Measurements from ENCODE around the gene CLASP1.
"Not testable (repeated sequence)": the region's sequence is repeated elsewhere in the genome, so short reads cannot be mapped to it uniquely, and the experiment has no call there.

Gene CLASP1

DNA sequence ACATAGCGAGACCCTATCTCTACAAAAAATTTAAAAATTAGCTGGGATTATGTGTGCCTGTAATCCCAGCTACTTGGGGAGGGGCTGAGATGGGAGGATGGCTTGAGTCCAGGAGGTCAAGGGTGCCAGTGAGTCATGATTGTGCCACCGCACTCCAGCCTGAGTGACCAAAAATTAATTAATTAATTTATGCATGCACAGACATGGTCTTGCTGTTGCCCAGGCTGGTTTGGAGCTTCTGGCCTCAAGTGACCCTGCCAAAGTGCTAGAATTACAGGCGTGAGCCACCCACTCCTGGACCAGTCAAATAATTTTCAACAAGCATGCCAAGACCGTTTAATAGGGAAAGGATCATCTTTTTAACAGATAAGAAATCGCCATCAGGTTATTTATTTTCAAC is 306.5 kb downstream of the CLASP1 start:
- DNase-seq: no peak

DNA sequence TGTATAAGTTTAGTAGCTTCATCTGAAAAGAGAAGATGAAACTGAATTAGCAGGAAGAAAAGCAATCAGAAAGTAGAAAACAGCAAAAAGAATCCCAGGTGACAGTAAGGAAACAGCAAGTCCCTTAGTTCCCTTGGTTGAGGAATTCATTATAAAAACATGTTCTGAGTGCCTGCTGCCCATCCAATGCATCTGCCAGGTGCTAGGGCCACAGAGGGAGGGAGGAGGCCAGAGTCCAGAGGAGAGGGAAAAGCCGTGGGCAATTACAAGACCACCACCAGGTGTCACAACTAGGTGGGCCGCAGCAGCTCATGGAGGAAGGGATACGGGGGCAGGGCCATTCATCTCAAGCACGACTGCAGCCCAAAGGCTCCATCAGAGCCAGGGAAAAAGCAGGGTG is 308.3 kb downstream of the CLASP1 start:
- no peak for DNase-seq

DNA sequence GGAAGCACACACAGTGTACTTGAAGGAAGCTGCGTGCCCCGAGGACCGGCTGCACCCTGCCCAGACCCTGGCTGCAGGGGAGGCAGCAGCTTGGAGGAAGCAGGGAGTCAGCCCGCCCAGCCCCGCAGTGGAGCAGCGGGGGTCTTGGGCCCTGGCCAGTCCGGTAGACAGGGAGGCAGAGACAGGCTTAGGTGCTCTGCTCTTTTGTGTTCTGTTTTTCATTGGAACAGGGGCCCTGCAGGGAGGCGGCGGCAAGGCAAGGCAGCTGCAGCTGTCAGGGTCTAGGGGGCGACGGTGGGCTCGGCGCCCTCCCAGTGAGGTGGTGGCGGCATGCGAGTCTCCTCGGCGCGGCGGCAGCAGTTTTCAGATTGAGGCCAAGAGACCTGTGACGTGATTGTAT is 311.0 kb downstream of the CLASP1 start:
- DNase-seq: no peak

DNA sequence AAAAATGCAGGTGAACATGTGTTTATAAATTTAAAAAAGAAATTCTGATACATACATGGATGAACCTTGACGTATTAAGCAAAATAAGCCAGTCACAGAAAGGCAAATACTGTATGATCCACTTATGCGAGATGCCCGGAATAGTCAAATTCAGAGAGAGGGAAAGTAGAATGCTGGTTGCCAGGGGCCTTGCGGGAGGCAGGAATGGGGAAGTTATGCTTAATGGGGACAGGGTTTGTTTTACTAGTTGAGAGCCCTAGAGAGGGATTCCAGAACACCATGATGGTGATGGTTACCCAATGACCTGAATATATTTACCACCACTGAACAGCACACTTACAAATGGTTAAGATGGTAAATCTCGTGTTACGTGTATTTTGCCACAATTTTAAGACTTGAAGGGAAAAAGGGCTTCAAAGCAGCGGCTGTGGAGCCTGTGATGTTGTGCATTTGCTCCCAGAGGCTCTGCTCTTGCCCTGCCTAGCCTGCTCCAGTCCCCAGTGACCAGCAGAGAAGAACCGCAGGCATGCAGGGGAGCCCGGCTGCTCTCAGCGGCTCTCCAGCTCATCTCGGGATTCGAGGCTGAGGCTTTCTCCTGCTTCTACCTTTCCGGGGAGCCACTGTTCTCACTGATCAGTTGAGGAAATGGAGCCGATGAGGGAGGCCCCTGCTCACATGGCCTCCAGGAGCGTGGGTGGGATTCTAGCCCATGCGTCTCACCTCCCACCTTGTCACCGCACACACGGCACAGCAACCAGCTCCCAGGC is 312.6 kb downstream of the CLASP1 start:
- DNase-seq: no peak

DNA sequence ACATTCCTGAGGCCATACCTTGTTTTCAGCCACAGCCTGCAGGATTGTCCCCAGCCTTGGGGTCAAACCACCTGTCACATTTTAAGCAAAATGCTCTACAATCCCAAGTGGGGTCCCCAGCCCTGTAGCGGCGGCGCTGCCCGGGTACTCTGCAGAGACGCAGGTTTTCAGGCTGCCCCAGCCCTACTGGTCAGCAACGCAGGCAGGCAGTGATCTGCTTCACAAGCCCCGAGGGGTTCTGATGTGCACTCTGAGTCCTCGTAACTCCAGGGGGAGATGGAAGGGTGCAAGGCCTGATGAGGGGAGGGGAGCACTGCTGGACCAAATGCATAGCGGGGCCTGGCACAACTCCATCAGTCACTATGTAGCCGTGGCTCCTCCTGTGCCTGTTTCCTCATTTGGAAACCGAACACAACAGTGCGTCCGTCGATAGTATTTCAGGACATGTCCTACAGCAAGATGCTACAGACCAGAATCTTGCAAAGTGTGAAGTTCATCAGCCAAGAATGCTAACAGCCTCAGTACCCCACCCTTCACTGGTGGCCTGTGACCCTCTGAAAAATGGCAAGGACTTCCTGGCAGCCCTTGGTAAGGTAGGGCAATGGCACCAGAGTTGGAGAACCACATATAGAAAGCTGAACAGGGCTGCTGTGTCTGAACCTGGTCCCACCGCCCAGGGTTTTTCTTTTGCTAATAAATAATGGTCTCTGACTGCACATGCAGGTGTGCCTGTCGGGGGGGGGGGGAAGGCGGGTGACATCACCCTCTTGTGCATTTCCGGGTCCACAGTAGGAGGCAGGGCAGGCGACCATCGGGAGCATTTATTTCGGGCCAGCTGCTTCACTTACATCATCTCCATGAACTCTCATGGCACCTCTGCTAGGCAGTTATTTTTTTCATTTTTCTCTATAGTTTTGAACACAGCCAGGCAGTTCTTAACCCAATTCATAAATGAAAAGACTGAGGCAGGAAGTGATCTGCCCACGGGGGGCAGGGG is 313.7 kb downstream of the CLASP1 start:
- DNase-seq: no peak

DNA sequence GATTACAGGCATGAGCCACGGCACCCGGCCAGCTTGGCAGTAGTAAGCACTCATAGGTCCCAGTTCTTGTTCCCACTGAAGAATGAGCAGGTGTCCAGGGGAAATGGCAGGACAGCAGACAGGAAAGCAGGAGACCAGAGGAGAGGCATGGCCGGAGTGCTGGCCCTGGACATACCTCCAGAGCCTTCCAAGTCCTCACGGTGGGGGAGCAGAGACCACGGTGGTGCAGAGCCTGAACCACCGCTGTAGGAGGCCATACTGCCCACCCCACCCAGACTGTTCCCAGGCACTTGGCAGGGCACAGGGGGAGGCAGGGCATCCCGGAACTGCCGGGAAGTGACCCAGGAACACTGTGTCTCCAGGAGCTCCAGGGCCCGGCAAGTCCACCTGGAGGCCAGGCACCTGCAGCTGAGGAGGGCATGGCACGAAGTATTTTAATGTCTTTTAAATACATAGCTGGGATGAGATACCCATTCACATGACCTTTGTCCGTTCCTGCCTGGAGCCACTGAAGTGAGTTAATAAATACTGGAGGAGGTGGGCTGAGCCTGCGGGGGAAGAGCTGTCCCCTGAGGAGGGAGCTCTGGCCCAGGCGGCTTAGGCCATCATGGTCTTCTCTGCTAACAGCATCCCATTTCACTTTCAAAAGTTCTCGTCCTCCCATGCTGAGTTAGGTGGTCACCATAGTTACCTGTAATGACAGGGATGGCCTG is 314.5 kb downstream of the CLASP1 start:
- no peak for DNase-seq

DNA sequence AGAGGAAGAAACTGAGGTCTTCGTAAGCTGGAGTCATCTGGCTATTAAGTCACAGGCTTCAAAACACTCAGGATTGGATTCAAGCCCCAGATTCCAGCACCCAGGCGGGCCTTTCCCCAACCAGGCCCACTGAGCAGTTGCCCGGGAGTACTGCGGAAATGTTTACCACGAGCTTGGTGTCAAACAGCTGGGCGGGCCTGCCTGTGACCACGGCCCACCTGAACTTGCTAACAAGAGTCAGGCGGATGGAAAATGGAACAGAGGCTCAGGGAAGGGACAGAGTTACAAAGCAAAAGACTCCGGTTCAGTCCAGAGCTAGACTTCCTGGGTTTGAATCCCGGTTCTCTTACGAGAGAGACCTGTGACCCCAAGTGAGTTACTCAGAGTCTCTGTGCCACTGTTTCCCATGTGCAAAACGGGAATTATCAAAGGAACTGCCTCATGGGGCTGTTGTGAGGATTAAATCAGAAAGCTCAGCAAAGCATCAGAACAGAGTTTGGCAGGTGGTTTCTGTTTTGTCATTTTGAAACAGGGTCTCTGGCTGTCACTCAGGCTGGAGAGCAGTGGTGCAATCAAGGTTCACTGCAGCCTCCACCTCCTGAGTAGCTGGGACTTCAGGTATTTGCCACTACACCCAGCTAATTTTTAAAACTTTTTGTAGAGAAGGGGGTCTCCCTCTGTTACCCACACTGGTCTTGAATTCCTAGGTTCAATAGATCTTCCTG is 315.3 kb downstream of the CLASP1 start:
- DNase-seq: no peak

DNA sequence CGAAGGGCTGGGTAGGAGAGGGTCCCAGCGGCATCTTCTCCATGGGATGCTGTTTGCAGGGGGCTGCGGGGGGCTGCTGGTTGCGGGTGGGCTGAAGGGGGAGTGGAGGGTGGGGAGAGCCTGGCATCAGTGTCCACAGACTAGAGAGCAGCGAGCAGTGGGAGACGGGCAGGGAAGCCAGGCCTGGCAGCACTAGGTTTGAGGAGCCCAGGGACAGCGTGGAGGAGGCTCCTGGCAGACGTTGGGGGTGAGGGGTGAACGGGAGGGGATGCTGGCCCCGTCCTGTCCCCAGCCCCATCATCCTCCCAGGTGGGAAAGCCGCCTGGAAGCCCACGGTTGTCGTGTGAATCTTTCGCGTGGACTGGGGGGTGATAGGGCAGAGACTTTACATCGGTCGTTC is 316.0 kb downstream of the CLASP1 start:
- no peak for DNase-seq

DNA sequence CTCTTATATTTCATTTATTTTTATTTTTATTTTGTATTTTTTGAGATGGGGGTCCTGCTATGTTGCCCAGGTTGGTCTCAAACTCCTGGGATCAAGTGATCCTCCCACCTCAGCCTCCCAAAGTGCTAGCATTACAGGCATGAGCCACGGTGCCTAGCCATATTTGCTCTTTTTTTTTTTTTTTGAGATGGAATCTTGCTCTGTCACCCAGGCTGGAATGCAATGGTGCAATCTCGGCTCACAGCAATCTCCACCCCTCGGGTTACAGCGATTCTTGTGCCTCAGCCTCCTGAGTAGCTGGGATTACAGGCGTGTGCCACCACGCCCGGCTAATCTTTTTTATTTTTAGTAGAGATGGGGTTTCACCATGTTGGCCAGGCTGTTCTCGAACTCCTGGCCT is 317.9 kb downstream of the CLASP1 start:
- not testable (repeated sequence) for DNase-seq

DNA sequence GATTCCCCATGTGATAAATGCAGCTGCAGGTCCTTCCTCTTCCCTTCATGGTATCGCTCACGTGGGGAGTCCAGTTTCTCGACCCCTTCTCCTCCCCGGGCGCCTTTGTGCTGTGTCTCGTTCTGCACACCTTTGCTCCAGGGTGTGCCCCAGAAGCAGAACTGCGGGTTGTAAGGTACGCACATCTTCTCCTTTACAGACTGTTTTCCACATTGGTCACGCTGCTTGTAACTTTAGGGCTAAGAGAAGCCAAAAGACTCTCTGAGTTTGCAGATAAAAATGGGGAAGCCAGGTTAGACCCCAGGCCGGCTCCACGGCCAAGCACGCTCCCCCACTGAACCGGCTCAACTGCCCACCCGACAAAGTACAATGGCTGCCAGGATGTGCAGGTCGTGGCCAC is 318.3 kb downstream of the CLASP1 start:
- DNase-seq: no peak

DNA sequence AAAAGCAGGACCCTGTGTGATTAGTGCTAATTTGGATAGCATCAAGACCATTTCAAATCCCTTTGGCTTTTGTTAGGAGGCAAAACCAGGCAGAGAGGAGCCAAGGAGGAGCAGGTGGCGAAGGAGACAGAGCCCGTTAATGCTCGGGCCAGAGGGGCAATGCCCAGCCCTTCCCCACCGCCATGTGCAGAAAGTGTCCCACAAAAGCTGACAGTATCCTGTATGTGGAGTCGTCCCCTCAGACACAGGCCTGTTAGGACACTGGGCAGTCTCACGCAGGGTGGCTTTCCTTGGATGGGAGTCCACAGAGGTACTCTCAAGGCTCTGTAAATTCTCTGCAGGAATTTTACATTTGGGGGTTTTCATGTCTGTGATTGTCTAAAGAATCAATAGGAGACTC is 319.5 kb downstream of the CLASP1 start:
- DNase-seq: no peak

DNA sequence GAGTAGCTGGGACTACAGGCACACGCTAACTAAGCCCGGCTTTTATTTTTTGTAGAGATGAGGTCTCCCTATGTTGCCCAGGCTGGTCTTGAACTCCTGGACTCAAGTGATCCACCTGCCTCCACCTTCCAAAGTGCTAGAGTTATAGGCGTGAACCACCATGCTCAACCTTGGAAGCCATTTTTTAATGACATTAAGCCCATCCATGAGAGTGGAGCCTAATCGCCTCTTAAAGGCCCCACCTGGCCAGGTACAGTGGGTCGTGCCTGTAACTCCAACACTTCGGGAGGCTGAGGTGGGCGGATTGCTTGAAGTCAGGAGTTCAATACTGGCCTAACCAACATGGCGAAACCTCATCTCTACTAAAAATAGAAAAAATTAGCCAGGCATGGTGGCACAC is 322.6 kb downstream of the CLASP1 start:
- no peak for DNase-seq

DNA sequence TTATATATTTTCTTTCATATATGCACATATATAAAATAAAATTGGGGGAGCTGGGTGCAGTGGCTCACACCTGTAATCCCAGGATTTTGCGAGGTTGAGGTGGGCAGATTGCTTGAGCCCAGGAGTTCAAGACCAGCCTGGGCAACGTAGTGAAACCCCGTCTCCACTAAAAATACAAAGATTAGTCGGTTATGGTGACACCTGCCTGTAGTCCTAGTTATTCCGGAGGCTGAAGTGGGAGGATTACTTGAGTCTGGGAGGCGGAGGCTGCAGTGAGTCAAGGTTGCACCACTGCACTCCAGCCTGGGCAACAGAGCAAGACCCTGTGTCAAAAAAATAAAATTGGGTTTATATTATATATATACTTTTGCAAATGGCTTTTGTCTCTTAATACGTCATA is 324.7 kb downstream of the CLASP1 start:
- DNase-seq: no peak

DNA sequence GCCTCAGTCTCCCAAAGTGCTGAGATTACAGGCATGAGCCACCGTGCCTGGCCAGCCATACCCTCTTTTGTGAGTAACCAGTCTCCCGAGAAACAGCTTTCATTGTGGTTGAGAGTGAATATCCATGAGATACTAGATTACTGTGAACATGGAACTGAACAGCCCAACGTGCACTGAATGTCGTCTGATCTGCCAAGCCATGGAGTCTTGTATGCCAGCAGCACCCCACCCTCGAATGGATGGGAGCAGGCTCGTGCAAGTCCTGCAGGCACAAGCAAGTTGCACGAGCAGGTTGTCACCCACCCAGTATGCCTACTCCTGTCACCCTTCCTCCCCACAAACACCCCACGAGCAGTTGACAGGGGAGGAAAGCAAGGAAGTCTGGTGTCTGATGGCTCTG is 327.8 kb downstream of the CLASP1 start:
- DNase-seq: no peak

DNA sequence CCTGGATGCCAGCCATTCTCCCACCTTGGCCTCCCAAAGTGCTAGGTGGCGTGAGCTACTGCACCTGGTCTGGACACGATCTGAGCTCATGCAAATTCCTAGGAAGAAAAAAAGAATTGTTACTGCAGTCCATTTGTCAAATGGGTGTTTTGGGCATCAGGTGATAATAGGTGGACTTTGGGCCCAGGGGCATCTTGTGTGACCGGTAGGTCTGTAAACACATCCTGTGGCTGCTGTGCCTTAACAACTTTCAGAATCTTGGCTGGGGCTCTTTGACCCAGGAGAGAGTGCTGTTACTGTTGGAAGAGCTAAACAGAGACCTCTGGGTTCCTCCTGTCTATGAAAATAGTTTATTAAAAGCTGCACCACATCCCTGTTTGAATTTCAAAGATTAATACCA is 329.3 kb downstream of the CLASP1 start:
- DNase-seq: no peak

DNA sequence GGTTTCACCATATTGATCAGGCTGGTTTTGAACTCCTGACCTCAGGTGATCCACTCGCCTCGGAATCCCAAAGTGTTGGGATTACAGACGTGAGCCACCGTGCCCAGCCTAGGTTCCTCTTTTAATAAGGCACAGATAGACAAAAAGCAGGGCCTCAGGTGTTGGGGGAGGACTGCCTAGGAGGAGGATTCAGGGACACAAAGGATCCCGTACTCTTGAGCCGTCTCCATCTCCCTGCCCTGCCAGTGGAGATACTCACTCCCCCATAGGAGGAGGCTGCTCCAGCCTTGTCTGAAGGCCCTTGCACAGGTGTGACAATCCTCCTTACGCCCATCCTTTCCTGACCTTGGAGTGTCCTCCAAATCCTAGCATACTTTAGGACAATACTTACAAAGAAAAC is 332.3 kb downstream of the CLASP1 start:
- no peak for DNase-seq

DNA sequence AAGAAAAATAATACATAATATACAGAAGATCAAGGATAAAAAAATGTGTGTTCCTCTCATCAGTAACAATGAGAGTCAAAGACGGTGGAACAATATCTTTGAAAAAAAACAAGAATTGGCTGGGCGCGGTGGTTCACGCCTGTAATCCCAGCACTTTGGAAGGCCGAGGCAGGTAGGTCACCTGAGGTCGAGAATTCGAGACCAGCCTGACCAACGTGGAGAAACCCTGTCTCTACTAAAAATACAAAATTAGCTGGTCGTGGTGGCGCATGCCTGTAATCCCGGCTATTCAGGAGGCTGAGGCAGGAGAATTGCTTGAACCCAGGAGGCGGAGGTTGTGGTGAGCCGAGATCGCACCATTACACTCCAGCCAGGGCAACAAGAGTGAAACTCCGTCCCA is 335.6 kb downstream of the CLASP1 start:
- DNase-seq: not testable (repeated sequence)

DNA sequence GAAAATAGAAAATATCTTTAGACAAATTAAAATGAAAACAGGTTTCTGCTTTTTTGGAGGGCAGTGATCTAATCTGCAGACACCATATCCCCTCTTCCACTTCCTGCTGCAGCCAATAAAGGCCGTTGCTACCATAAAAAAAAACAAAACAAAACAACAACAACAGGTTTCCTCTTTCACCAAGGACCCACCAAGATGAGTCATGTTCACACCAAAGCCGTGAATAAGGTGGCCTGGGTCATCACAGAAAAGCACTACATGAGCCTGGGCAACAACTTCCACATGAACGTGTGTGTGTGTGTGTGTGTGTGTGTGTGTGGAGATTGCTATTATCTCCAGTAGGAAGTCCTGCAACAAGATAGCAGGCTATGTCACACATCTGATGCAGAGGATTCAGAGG is 339.5 kb downstream of the CLASP1 start:
- no peak for DNase-seq

DNA sequence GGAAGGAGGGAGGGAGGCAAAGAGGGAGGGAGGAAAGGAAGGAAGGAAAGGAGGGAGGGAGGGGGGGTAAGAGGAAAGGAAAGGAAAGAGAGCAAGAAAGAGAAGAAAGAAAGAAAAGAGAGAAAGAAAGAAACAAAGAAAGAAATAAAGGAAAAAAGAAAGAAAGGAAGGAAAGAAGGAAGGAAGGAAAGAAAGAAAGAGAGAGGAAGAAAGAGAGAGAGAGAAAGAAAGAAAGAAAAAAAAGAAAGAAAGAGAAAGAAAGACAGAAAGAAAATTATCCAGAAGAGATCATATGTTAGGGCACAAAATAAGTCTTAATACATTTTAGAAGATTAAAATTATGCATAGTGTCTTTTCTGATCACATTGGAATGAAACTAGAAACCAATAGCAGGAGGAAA is 339.9 kb downstream of the CLASP1 start:
- DNase-seq: no peak

DNA sequence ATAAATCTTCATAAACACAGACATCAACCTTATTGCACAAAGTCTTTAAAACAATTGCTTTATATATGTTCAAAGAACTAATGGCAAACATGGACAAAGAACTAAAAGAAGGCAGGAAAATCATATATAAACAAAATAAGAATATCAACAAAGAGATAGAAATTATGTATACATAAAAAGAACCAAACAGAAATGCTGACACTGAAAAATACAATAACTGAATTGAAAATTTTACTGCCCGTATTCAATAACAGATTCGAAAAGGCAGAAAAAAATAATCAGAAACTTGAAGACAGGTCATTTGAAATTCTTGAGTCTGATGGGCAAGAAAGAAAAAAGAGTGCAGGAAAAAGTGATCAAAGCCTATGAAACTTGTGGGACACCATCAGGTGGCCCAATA is 342.2 kb downstream of the CLASP1 start:
- DNase-seq: no peak

DNA sequence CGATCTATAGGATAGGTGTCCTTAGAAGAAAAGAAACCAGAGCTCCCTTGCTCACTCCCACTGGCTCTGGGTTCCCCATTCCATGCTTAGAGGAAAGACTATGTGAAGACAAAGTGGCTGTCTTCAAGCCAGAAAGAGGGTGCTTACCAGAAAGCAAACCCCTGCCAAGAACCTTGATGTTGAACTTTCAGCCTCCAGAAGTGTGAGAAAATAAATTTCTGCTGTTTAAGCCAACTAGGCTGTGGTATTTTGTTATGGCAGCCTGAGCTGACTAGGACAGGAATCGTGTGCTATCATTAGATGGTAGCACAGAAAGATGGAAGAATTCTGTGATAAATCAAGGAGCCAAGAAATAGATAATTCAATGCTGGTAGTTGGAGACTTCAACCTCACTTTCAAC is 344.3 kb downstream of the CLASP1 start:
- no peak for DNase-seq

DNA sequence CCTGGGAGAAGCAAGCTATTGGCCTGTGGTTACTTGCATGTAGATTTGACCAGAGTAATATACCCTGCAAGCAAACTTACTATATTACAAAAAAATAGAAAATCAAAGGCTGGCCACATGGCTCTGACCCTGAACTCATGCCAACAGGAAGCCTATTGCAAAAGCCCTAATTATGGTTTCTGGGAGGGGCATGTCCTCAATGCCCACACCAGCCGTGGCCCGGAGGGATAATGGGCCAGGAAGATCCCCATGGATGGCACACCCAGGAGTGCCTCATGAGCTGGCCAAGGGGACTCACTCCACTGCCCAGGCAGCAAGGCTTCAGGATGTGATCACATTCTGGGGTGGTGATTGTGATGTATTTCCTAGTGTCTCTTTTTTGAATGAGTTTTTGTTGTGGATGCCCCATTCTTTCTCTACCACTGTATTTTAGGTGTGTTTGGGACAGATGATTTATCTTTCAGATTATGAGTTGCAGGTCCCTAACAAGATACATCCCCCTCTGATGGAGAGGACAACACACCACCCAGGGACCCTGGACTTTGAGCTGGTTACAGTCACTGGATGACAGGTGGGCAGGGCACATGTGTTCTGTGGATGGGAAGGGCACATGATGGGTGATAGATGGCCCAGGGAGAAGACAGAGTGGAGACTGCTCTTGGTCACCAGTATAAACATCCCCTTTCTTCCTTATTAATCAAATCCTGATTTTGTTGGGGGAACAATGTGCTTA is 345.6 kb downstream of the CLASP1 start:
- DNase-seq: no peak
